Sigmoid colon (tissue), 7 donors: ENCODE results near the gene FAM135A. TPM values are rescaled to one million over a fixed set of nuclear protein-coding genes. Genes with fewer than 3 reads are reported as not detected.

ENCODE experiments used
- DNase-seq: peaks from one replicate; pipeline ENCODE4 v3.0.0-alpha.2; 2019
- H3K27ac ChIP-seq, 4 donors: fragments of 200-600 bp; sonication (generic); one replicate each; pipeline ENCODE4 v1.5.1; 2016 to 2019; ENCODE audit warnings: mild to moderate bottlenecking in 1 of 4
- H3K27me3 ChIP-seq, 3 donors: fragments of 200-600 bp; sonication (generic); one replicate each; pipeline ENCODE4 v1.5.1; 2019; ENCODE audit warnings: mild to moderate bottlenecking in 1 of 3
- H3K36me3 ChIP-seq, 4 donors: fragments of 200-600 bp; sonication (generic); one replicate each; pipeline ENCODE4 v1.5.1; 2016 to 2019
- H3K4me1 ChIP-seq, 4 donors: fragments of 200-600 bp; sonication (generic); one replicate each; pipeline ENCODE4 v1.5.1; 2017 to 2019
- H3K4me3 ChIP-seq, 4 donors: fragments of 200-600 bp; sonication (generic); one replicate each; pipeline ENCODE4 v1.5.1; 2017 to 2019; ENCODE audit warnings: mild to moderate bottlenecking in 2 of 4, moderate library complexity in 1 of 4
- H3K9me3 ChIP-seq, 4 donors: fragments of 200-600 bp in 3 of 4; sonication (generic) in 3 of 4; one replicate each; pipeline versions ENCODE4 v1.5.1 to v1.6.1; 2013 to 2019
- EP300 ChIP-seq, 4 donors: sonication (generic); formaldehyde crosslinking; IDR thresholded peaks; one replicate each; pipeline ENCODE4 v1.6.1; 2017; ENCODE audit warnings: antibody characterized with exemption in 4 of 4
- POLR2A ChIP-seq, 2 donors: fragments of 450-650 bp; IDR thresholded peaks; one replicate each; pipeline ENCODE4 v1.6.1; 2016; ENCODE audit warnings: antibody characterized with exemption in 2 of 2, mild to moderate bottlenecking in 2 of 2, moderate library complexity in 2 of 2
- POLR2AphosphoS5 ChIP-seq, 4 donors: sonication (generic); formaldehyde crosslinking; IDR thresholded peaks; one replicate each; pipeline ENCODE4 v1.6.1; 2017; ENCODE audit warnings: antibody characterized with exemption in 4 of 4
- WGBS, 2 donors: extraction: QIAGEN DNeasy Blood & Tissue Kit; methylation state at CpG; one replicate each; pipeline ENCODE4 v1.1.7; 2013; 5-methylcytosine and 5-hydroxymethylcytosine counted together
- intact Hi-C: fragments of 100-400 bp; cut with DNase I; formaldehyde crosslinking; loops from one replicate; pipeline ENCODE4 v1.15.1; 2023
- polyA plus RNA-seq, 3 donors: library from polyadenylated mRNA; stranded (reverse); fragments of 200-250 nt; gene quantifications; one replicate each; pipeline ENCODE4 v1.2.3, GENCODE V29; 2013
- total RNA-seq, 4 donors: library from RNA; depleted of rRNA; stranded (reverse); fragments of >200 nt; gene quantifications; one replicate each; pipeline ENCODE4 v1.1.0, GENCODE V29; 2016
- TF ChIP-seq, protein P1 (sequence below), 4 experiments: fragments of 450-650 bp in 3 of 4; fragments of 200-600 bp in 1 of 4; IDR thresholded peaks; one replicate each; pipeline ENCODE4 v1.5.1; 2016 to 2019; ENCODE audit warnings: antibody characterized with exemption in 4 of 4, mild to moderate bottlenecking in 3 of 4, moderate library complexity in 2 of 4
- donor health status: healthy with polysubstance abuse.
- donor health status: Bipolar disorder and iron deficiency.
- donor health status: healthy.

Gene FAM135A
- total and polyA plus RNA-seq, 7 donors = 15.2 to 31.7 (median 27.7) TPM

GRCh38 chr6:70395301-70395672 is 18.0 kb upstream of the FAM135A start:
- intact Hi-C loops = no loop called here
- no peak for TF ChIP-seq POLR2AphosphoS5 (IDR thresholded peaks at IDR 0.05)
- TF ChIP-seq, protein P1, sequence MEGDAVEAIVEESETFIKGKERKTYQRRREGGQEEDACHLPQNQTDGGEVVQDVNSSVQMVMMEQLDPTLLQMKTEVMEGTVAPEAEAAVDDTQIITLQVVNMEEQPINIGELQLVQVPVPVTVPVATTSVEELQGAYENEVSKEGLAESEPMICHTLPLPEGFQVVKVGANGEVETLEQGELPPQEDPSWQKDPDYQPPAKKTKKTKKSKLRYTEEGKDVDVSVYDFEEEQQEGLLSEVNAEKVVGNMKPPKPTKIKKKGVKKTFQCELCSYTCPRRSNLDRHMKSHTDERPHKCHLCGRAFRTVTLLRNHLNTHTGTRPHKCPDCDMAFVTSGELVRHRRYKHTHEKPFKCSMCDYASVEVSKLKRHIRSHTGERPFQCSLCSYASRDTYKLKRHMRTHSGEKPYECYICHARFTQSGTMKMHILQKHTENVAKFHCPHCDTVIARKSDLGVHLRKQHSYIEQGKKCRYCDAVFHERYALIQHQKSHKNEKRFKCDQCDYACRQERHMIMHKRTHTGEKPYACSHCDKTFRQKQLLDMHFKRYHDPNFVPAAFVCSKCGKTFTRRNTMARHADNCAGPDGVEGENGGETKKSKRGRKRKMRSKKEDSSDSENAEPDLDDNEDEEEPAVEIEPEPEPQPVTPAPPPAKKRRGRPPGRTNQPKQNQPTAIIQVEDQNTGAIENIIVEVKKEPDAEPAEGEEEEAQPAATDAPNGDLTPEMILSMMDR (IDR thresholded peaks at IDR 0.05) = no peak
- no peak for TF ChIP-seq EP300 (IDR thresholded peaks at IDR 0.05)
- Histone ChIP-seq H3K4me3 (no peak overlapping the region), H3K9me3 (no peaks in the 10 kb centered on the region), H3K27ac (no peak overlapping the region), H3K27me3 (no peaks in the 10 kb centered on the region), H3K4me1 (no peaks in the 10 kb centered on the region), H3K36me3 (no peaks in the 10 kb centered on the region)
- DNase-seq = no peak

GRCh38 chr6:70396163-70396562 is 17.1 kb upstream of the FAM135A start:
- no peak overlapping the region for H3K4me3 ChIP-seq
- H3K27ac ChIP-seq = no peak overlapping the region
- no peaks in the 10 kb centered on the region for H3K4me1 ChIP-seq
- no peak for DNase-seq
- H3K27me3 ChIP-seq = no peaks in the 10 kb centered on the region
- intact Hi-C loops = no loop called here
- H3K36me3 ChIP-seq = no peaks in the 10 kb centered on the region
- TF ChIP-seq POLR2AphosphoS5 (IDR thresholded peaks at IDR 0.05) (no peak), EP300 (IDR thresholded peaks at IDR 0.05) (no peak)
- 17 to 54% methylated on average over 1 of the region's 1 CpG for WGBS, 2 donors
- H3K9me3 ChIP-seq = no peaks in the 10 kb centered on the region

GRCh38 chr6:70396796-70397729 is 16.2 kb upstream of the FAM135A start:
- intact Hi-C loops = no loop called here
- 42 to 54% methylated on average over 10 of the region's 10 CpGs for WGBS, 2 donors
- Histone ChIP-seq H3K36me3 (no peaks in the 10 kb centered on the region), H3K27me3 (no peaks in the 10 kb centered on the region), H3K4me1 (no peaks in the 10 kb centered on the region), H3K9me3 (no peaks in the 10 kb centered on the region), H3K27ac (no peak overlapping the region), H3K4me3 (no peak overlapping the region)
- TF ChIP-seq EP300 (IDR thresholded peaks at IDR 0.05) (no peak), POLR2A (IDR thresholded peaks at IDR 0.05) (no peak), POLR2AphosphoS5 (IDR thresholded peaks at IDR 0.05) (no peak)
- TF ChIP-seq, protein P1 (IDR thresholded peaks at IDR 0.05) = no peak
- no peak for DNase-seq

- 12 to 59% methylated on average over 7 of the region's 7 CpGs for WGBS, 2 donors
- Histone ChIP-seq H3K27ac (peak overlapping the region in 1 of 4 donors; percentile 2), H3K36me3 (no peaks in the 10 kb centered on the region), H3K4me1 (no peaks in the 10 kb centered on the region), H3K4me3 (no peak overlapping the region), H3K27me3 (no peaks in the 10 kb centered on the region), H3K9me3 (no peaks in the 10 kb centered on the region)
- no peak for DNase-seq
- TF ChIP-seq EP300 (IDR thresholded peaks at IDR 0.05) = no peak
- peak in 1 of 2 donors; percentile 48 for TF ChIP-seq POLR2A (IDR thresholded peaks at IDR 0.05)
- TF ChIP-seq POLR2AphosphoS5 (IDR thresholded peaks at IDR 0.05) = peak in 1 of 4 donors; percentile 16
- intact Hi-C loops = no loop called here
Measured at GRCh38 chr6:70398783-70399728, 14.3 kb upstream of the FAM135A start.

DNA sequence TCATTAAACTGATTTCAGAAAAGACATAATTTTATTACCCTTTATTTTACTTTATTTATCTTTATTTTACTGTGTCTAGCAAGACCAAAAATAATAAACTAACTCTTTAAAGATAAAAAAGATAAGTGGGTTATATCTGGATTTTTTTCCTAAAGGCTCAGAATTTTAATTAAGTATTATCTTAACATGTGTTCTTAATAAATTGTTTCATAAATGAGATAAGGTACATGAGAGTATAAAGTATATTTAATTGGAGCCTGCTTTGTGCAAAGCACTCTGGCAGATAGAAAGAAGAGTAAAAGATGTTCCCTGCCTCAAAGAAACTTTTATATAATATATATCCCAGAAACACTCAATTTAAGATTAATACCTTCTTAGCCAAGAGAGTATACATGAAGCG is 8.7 kb upstream of the FAM135A start:
- WGBS, 2 donors = 92 to 95% methylated on average over 1 of the region's 1 CpG
- no peaks in the 10 kb centered on the region for H3K9me3 ChIP-seq
- intact Hi-C loops = no loop called here
- TF ChIP-seq EP300 (IDR thresholded peaks at IDR 0.05) = no peak
- TF ChIP-seq, protein P1 (IDR thresholded peaks at IDR 0.05) = no peak
- no peak for TF ChIP-seq POLR2AphosphoS5 (IDR thresholded peaks at IDR 0.05)
- TF ChIP-seq POLR2A (IDR thresholded peaks at IDR 0.05) = no peak
- no peak for DNase-seq
- H3K4me1 ChIP-seq = no peaks in the 10 kb centered on the region
- H3K27me3 ChIP-seq = no peaks in the 10 kb centered on the region
- H3K4me3 ChIP-seq = no peak overlapping the region
- no peak overlapping the region for H3K27ac ChIP-seq
- H3K36me3 ChIP-seq = no peaks in the 10 kb centered on the region
